Endometrial microvascular endothelial cells (primary cell): ENCODE data around the gene PSME1. TPM values are rescaled to one million over a fixed set of nuclear protein-coding genes. Genes with fewer than 3 reads are reported as not detected.

ENCODE experiments used
- in situ Hi-C: cut with HindIII; loops from 2 replicates; pipeline ENCODE4 v1.10.0; 2017; ENCODE audit warnings: low sequenced_read_pairs, low pct_unique_long_range_greater_than_20kb; ENCODE audit errors: inconsistent ontology term
- total RNA-seq: library from RNA; depleted of rRNA; stranded (reverse); fragments of >200 nt; gene quantifications from one replicate; pipeline ENCODE4 v1.2.3, GENCODE V29; 2015; ENCODE audit errors: inconsistent ontology term

The PSME1 gene
- total RNA-seq, 1 donor from 2014 or later: 239 TPM

- in situ Hi-C loops: no loop called here
Measured at GRCh38 chr14:24181371-24182077, 45.5 kb downstream of the PSME1 start.

GRCh38 chr14:24182110-24182882 is 46.3 kb downstream of the PSME1 start:
- in situ Hi-C loops: no loop called here

GRCh38 chr14:24183014-24183481 is 47.1 kb downstream of the PSME1 start:
- in situ Hi-C loops: no loop called here

GRCh38 chr14:24184104-24184970 is 48.3 kb downstream of the PSME1 start:
- in situ Hi-C loops: no loop called here

- in situ Hi-C loops: no loop called here
Measured at GRCh38 chr14:24185026-24185425, 49.0 kb downstream of the PSME1 start.

- in situ Hi-C loops: no loop called here
Measured at GRCh38 chr14:24185741-24186140, 49.7 kb downstream of the PSME1 start.

- in situ Hi-C loops: no loop called here
Measured at GRCh38 chr14:24186831-24187538, 51.0 kb downstream of the PSME1 start.

GRCh38 chr14:24187539-24187915 is 51.5 kb downstream of the PSME1 start:
- in situ Hi-C loops: no loop called here

Other genes starting within 250 kb of the PSME1 start
- 66.2 TPM for gene DHRS4, start 182.4 kb upstream of the PSME1 start, total RNA-seq
- gene DHRS4L2, start 147.3 kb upstream of the PSME1 start, total RNA-seq: 17.1 TPM
- not detected for gene CARMIL3, start 84.2 kb upstream of the PSME1 start, total RNA-seq
- not detected for gene CPNE6, start 64.6 kb upstream of the PSME1 start, total RNA-seq
- gene PCK2, start 41.9 kb upstream of the PSME1 start, total RNA-seq: 15.8 TPM
- gene DCAF11, start 21.4 kb upstream of the PSME1 start, total RNA-seq: 52.4 TPM
- 0.65 TPM for gene NRL, start 21.2 kb upstream of the PSME1 start, total RNA-seq
- 3.3 TPM for gene FITM1, start 5.5 kb upstream of the PSME1 start, total RNA-seq
- 26.7 TPM for gene EMC9, start 5.4 kb downstream of the PSME1 start, total RNA-seq
- gene PSME2, start 10.4 kb downstream of the PSME1 start, total RNA-seq: 142 TPM
- 121 TPM for gene RNF31, start 11.3 kb downstream of the PSME1 start, total RNA-seq
- 45.2 TPM for gene IRF9, start 25.1 kb downstream of the PSME1 start, total RNA-seq
- gene REC8, start 35.9 kb downstream of the PSME1 start, total RNA-seq: 2.6 TPM
- 85.0 TPM for gene IPO4, start 52.6 kb downstream of the PSME1 start, total RNA-seq
- 83.3 TPM for gene TM9SF1, start 59.2 kb downstream of the PSME1 start, total RNA-seq
- gene TSSK4, start 69.5 kb downstream of the PSME1 start, total RNA-seq: not detected
- 30.0 TPM for gene CHMP4A, start 77.3 kb downstream of the PSME1 start, total RNA-seq
- gene MDP1, start 79.9 kb downstream of the PSME1 start, total RNA-seq: 2.3 TPM
- 193 TPM for gene NEDD8, start 96.2 kb downstream of the PSME1 start, total RNA-seq
- gene GMPR2, start 96.7 kb downstream of the PSME1 start, total RNA-seq: 144 TPM
- 68.5 TPM for gene TINF2, start 106.4 kb downstream of the PSME1 start, total RNA-seq
- not detected for gene TGM1, start 127.0 kb downstream of the PSME1 start, total RNA-seq
- gene RABGGTA, start 135.4 kb downstream of the PSME1 start, total RNA-seq: 59.6 TPM
- gene DHRS1, start 163.6 kb downstream of the PSME1 start, total RNA-seq: 23.2 TPM
- 28.9 TPM for gene NOP9, start 163.7 kb downstream of the PSME1 start, total RNA-seq
- gene CIDEB, start 171.8 kb downstream of the PSME1 start, total RNA-seq: 20.7 TPM
- gene LTB4R2, start 173.9 kb downstream of the PSME1 start, total RNA-seq: 15.8 TPM
- gene LTB4R, start 175.3 kb downstream of the PSME1 start, total RNA-seq: 22.6 TPM
- 13.9 TPM for gene ADCY4, start 198.9 kb downstream of the PSME1 start, total RNA-seq
- gene RIPK3, start 203.8 kb downstream of the PSME1 start, total RNA-seq: 7.2 TPM
- gene NFATC4, start 232.0 kb downstream of the PSME1 start, total RNA-seq: 11.9 TPM